BE2C (cell line): ENCODE results near the gene HS2ST1.

Experiments
- DNase-seq: peaks from one replicate; pipeline ENCODE4 v3.0.0-alpha.2; 2020
- H3K27me3 ChIP-seq: fragments of 250-450 bp; sonication (Bioruptor Pico); 2 replicates; pipeline ENCODE4 v1.5.1; 2020; ENCODE audit warnings: mild to moderate bottlenecking
- H3K36me3 ChIP-seq: fragments of 250-450 bp; sonication (Bioruptor Pico); 2 replicates; pipeline ENCODE4 v1.5.1; 2020; ENCODE audit warnings: mild to moderate bottlenecking
- H3K4me1 ChIP-seq: fragments of 250-450 bp; sonication (Bioruptor Pico); 2 replicates; pipeline ENCODE4 v1.5.1; 2020
- H3K4me3 ChIP-seq: 2 replicates; pipeline ENCODE4 v1.5.1; 2011; ENCODE audit warnings: low read depth, low read length
- H3K9me3 ChIP-seq: fragments of 250-450 bp; sonication (Bioruptor Pico); 2 replicates; pipeline ENCODE4 v1.5.1; 2020
- CTCF ChIP-seq: IDR thresholded peaks from 2 replicates; pipeline ENCODE4 v1.5.1; 2012; ENCODE audit warnings: mild to moderate bottlenecking, low read depth, low read length

Gene HS2ST1

DNA sequence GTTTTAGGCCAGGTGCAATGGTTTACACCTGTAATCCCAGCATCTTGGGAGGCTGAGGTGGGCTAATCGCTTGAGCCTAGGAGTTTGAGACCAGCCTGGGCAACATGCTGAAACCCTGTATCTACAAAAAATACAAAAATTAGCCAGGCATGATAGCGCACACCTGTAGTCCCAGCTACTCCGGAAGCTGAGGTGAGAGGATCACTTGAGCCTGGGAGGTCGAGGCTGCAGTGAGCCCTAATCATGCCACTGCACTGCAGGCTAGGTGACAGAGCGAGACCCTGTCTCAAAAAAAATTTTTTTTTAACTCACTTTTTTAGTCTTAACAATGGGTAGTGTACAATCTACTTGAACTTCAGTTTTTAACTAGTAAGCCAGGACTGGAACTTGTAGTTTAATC lies 137.5 kb downstream of the HS2ST1 start:
- TF ChIP-seq CTCF = no peak
- no peak for DNase-seq
- no peaks in the 10 kb centered on the region for H3K4me1 ChIP-seq
- H3K36me3 ChIP-seq = no peaks in the 10 kb centered on the region
- no peak overlapping the region for H3K4me3 ChIP-seq
- H3K9me3 ChIP-seq = no peaks in the 10 kb centered on the region
- no peaks in the 10 kb centered on the region for H3K27me3 ChIP-seq

DNA sequence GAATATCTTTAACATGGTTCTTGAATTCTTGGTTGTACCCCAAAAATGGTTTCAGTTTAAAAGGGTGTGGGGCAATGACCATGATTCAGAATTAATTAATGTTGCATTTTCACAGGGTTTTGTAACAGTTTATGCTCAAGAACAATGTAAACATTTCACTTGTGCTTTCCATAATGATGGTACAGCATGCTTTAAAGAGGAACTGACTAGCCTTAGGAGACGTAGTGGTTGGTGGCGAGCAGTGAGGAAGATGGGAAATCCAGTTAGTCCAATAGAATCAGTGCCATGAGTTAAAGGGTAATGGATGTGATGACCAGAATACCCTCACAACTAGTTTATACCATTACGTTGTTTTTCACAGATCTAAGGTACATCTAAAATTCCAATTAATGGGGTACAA lies 138.0 kb downstream of the HS2ST1 start:
- Histone ChIP-seq H3K27me3 (no peaks in the 10 kb centered on the region), H3K4me1 (no peaks in the 10 kb centered on the region), H3K36me3 (no peaks in the 10 kb centered on the region), H3K9me3 (no peaks in the 10 kb centered on the region), H3K4me3 (no peak overlapping the region)
- no peak for TF ChIP-seq CTCF
- no peak for DNase-seq

GRCh38 chr1:87052961-87053360 lies 138.5 kb downstream of the HS2ST1 start:
- no peaks in the 10 kb centered on the region for H3K36me3 ChIP-seq
- H3K4me3 ChIP-seq = no peak overlapping the region
- no peaks in the 10 kb centered on the region for H3K27me3 ChIP-seq
- DNase-seq = no peak
- TF ChIP-seq CTCF = no peak
- H3K9me3 ChIP-seq = no peaks in the 10 kb centered on the region
- H3K4me1 ChIP-seq = no peaks in the 10 kb centered on the region

DNA sequence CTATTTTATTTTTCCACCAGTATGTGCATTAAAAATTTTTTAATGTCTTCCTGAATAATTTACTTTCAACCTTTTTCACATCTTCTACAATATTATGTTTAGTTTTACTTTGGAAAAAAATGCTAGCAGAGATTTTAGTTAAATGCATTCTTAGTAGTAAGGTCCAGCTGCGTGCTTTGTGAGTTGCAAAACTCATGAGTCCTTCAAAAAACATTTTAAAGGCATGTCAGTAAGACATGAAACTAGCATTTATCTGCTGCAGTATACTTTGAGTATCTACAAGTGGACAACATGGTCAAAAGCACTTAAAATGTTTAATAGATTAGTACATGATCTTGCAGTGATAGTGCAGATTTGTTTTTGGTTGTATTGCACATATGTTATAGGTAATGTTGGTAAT lies 139.0 kb downstream of the HS2ST1 start:
- no peak overlapping the region for H3K4me3 ChIP-seq
- H3K4me1 ChIP-seq = no peaks in the 10 kb centered on the region
- H3K36me3 ChIP-seq = no peaks in the 10 kb centered on the region
- TF ChIP-seq CTCF = no peak
- DNase-seq = no peak
- no peaks in the 10 kb centered on the region for H3K9me3 ChIP-seq
- H3K27me3 ChIP-seq = no peaks in the 10 kb centered on the region

DNA sequence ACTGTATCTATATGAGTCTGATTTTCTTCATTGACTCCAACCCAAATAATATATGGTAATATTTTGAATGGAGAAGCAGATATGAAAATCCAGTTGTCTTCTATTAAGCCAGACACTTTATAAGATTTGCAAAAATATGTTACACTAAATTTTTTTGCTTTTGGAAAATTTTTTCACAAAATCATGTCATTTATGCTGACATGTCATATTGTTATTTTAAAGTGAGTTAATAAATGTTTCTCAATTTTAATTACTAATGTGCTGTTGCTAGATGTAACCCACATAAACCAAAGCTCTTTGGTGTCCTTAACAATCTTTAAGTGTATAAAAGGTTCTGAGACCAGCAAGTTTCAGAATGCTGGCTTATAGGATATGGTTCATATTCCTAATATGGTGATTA lies 142.5 kb downstream of the HS2ST1 start:
- Histone ChIP-seq H3K4me3 (no peak overlapping the region), H3K9me3 (no peaks in the 10 kb centered on the region)
- no peak for DNase-seq

GRCh38 chr1:87058343-87058649 lies 143.9 kb downstream of the HS2ST1 start:
- DNase-seq = no peak
- no peaks in the 10 kb centered on the region for H3K4me1 ChIP-seq
- TF ChIP-seq CTCF = no peak
- no peaks in the 10 kb centered on the region for H3K27me3 ChIP-seq
- no peaks in the 10 kb centered on the region for H3K36me3 ChIP-seq
- H3K4me3 ChIP-seq = no peak overlapping the region
- H3K9me3 ChIP-seq = no peaks in the 10 kb centered on the region

More for the DNA sequence above, 142.5 kb downstream of the HS2ST1 start:
- Histone ChIP-seq H3K36me3 (no peaks in the 10 kb centered on the region), H3K27me3 (no peaks in the 10 kb centered on the region), H3K4me1 (no peaks in the 10 kb centered on the region)
- TF ChIP-seq CTCF = no peak
